ENCODE data around the gene ACTN1. TPM values are rescaled to one million over a fixed set of nuclear protein-coding genes. Genes with fewer than 3 reads are reported as not detected.

ACTN1 gene
- total and polyA plus RNA-seq, 10 of the 15 experiments (the other 5 are each of a cell fraction or from before 2014, with no cell fraction given), result 0.14 to 39.4 (median 2.6) TPM

DNA sequence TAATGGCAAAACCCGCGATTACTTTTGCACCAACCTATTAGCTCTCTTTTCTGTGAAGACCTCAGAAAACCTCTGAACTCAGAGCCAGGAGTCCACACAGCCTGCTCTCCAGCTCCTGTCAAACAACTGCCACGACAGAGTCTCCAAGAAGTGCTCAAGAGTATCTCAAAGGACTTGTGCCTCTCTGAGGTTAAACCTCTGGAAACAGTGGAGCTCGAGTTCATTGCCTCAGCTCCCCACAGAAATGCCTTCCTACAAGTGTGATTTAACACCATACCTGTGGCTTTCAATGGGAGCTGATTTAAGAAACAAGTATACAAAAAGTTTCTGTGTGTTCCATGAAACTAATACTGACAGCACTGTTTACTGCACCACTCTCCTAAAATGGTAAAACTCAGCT, 20.1 kb downstream of the ACTN1 start:
- 46% methylated on average over 4 of the region's 4 CpGs for WGBS (ENCODE audit: insufficient coverage, insufficient replicate concordance, low lambda C conversion rate, missing lambda C conversion rate)
- intact Hi-C loops (cut with micrococcal nuclease; ENCODE audit: unreplicated experiment) (no loop called here), in situ Hi-C loops (cut with MboI) (no loop called here)
- Histone ChIP-seq H3K4me1 (ENCODE audit: control insufficient read depth, insufficient read depth, low read length) (peaks cover 8% of the 10 kb centered on the region), H4K20me1 (ENCODE audit: control insufficient read depth, insufficient read depth) (no peaks in the 10 kb centered on the region), H3K9ac (ENCODE audit: control insufficient read depth, insufficient read depth, low read length) (no peak overlapping the region), H3K9me3 (replicated peaks; ENCODE audit: control insufficient read depth, insufficient read depth, low read length) (no peaks in the 10 kb centered on the region), H2AFZ (ENCODE audit: control insufficient read depth, low read depth, low read length) (no peak overlapping the region), H3K79me2 (ENCODE audit: control insufficient read depth, insufficient read depth, low read length) (no peaks in the 10 kb centered on the region), H3K36me3 (ENCODE audit: control insufficient read depth in 2 of 2, insufficient read depth in 2 of 2, low read length in 1 of 2) (no peaks in the 10 kb centered on the region; a peak in 1 of 4 replicates), H3K27me3 (replicated peaks in 1 of 2; ENCODE audit: control insufficient read depth in 2 of 2, insufficient read depth in 2 of 2, low read length in 1 of 2) (no peaks in the 10 kb centered on the region), H3K4me2 (ENCODE audit: control insufficient read depth, insufficient read depth) (no peak overlapping the region), H3K4me3 (no peak overlapping the region), H3K27ac (ENCODE audit: control insufficient read depth, insufficient read depth) (no peak overlapping the region)
- ChIA-PET SMC1A (ENCODE audit: uncharacterized antibody, unreplicated experiment) (interaction anchor here (0.6 to 1.5 kb wide), 5 partner anchors 9 to 134 kb away, joined by 3 to 4 read pairs (median 3); no protein-coding TSS in a partner anchor), CTCF (interaction anchor here (0.6 to 1.2 kb wide), 7 partner anchors 11 to 932 kb away, joined by 3 to 6 read pairs (median 3); no protein-coding TSS in a partner anchor), RAD21 (ENCODE audit: unreplicated experiment) (interaction anchor here (0.6 kb wide), 1 partner anchor 129 kb away, joined by 3 read pairs; no protein-coding TSS in a partner anchor), POLR2A (no interaction called here)
- FAIRE-seq, result no peak
- no peak for ATAC-seq
- no peak for DNase-seq (ENCODE audit: low read depth, low spot score)
- no peak for TF ChIP-seq NRF1 (conservative IDR thresholded peaks at IDR 0.05; ENCODE audit: low read depth, low read length)
- TF ChIP-seq JUND (IDR thresholded peaks at IDR 0.05; ENCODE audit: low read depth, low read length), result no peak
- BruUV-seq (replicated peaks), result no TSS peak

DNA sequence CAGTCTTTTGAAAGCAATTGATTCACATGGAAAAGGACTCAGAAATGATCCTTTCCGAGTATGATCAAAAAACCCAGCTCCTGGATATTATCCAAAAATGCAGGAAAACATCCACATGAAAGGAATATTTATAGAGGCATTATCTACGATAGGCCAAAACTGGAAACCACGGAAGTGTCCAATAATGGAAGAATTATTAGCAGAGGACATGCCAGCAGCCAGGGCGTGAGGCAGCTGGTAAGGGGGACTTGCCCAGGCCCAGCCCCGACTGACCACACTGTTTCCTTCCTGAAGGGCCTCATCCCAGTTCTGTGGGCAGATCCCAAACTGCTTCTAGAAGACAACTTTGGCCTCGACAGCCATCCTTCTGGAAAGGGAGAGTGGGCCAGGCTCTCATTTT, 20.5 kb downstream of the ACTN1 start:
- DNase-seq (ENCODE audit: low read depth, low spot score) (no peak), FAIRE-seq (no peak), ATAC-seq (no peak)
- intact Hi-C loops (cut with micrococcal nuclease; ENCODE audit: unreplicated experiment) (no loop called here), in situ Hi-C loops (cut with MboI) (no loop called here)
- CTCF ChIA-PET, result interaction anchor here (0.5 to 1.2 kb wide), 7 partner anchors 10 to 931 kb away, joined by 3 to 6 read pairs (median 3); no protein-coding TSS in a partner anchor
- no peaks in the 10 kb centered on the region for H3K9me3 ChIP-seq (replicated peaks; ENCODE audit: control insufficient read depth, insufficient read depth, low read length)
- H3K4me3 ChIP-seq, result no peak overlapping the region
- H3K4me2 ChIP-seq (ENCODE audit: control insufficient read depth, insufficient read depth), result no peak overlapping the region
- SMC1A ChIA-PET (ENCODE audit: uncharacterized antibody, unreplicated experiment), result interaction anchor here (0.9 to 1.5 kb wide), 4 partner anchors 10 to 134 kb away, joined by 3 to 4 read pairs (median 4); no protein-coding TSS in a partner anchor
- no peak overlapping the region for H3K9ac ChIP-seq (ENCODE audit: control insufficient read depth, insufficient read depth, low read length)
- 48% methylated on average over 6 of the region's 6 CpGs for WGBS (ENCODE audit: insufficient coverage, insufficient replicate concordance, low lambda C conversion rate, missing lambda C conversion rate)
- H3K4me1 ChIP-seq (ENCODE audit: control insufficient read depth, insufficient read depth, low read length), result peaks cover 8% of the 10 kb centered on the region
- no peaks in the 10 kb centered on the region for H4K20me1 ChIP-seq (ENCODE audit: control insufficient read depth, insufficient read depth)
- BruUV-seq (replicated peaks), result no TSS peak
- no peaks in the 10 kb centered on the region for H3K79me2 ChIP-seq (ENCODE audit: control insufficient read depth, insufficient read depth, low read length)
- no peak overlapping the region for H2AFZ ChIP-seq (ENCODE audit: control insufficient read depth, low read depth, low read length)
- RAD21 ChIA-PET (ENCODE audit: unreplicated experiment), result no interaction called here
- H3K36me3 ChIP-seq (ENCODE audit: control insufficient read depth in 2 of 2, insufficient read depth in 2 of 2, low read length in 1 of 2), result no peaks in the 10 kb centered on the region; a peak in 1 of 4 replicates
- POLR2A ChIA-PET, result no interaction called here
- no peak overlapping the region for H3K27ac ChIP-seq (ENCODE audit: control insufficient read depth, insufficient read depth)
- no peaks in the 10 kb centered on the region for H3K27me3 ChIP-seq (replicated peaks in 1 of 2; ENCODE audit: control insufficient read depth in 2 of 2, insufficient read depth in 2 of 2, low read length in 1 of 2)
- TF ChIP-seq JUND (IDR thresholded peaks at IDR 0.05; ENCODE audit: low read depth, low read length) (no peak), ETV6 (conservative IDR thresholded peaks at IDR 0.05 in 1 of 2, IDR thresholded peaks at IDR 0.05 in 1 of 2; ENCODE audit: borderline replicate concordance in 1 of 2, low read depth in 1 of 2) (no peak), ZNF207 (IDR thresholded peaks at IDR 0.05; ENCODE audit: borderline replicate concordance) (no peak), HDGF (IDR thresholded peaks at IDR 0.05) (no peak), NBN (IDR thresholded peaks at IDR 0.05) (no peak), EZH2 (IDR thresholded peaks at IDR 0.05; ENCODE audit: borderline replicate concordance, control insufficient read depth, low read depth, low read length) (no peak), HCFC1 (IDR thresholded peaks at IDR 0.05; ENCODE audit: low read length) (no peak), MEF2B (IDR thresholded peaks at IDR 0.05; ENCODE audit: partially characterized antibody, poor library complexity, severe bottlenecking) (no peak), MEF2A (IDR thresholded peaks at IDR 0.05; ENCODE audit: insufficient read depth, low read depth, low read length) (no peak), SUPT20H (IDR thresholded peaks at IDR 0.05; ENCODE audit: borderline replicate concordance, control insufficient read depth, low read depth, low read length) (no peak)
- TF ChIP-seq, protein P1, sequence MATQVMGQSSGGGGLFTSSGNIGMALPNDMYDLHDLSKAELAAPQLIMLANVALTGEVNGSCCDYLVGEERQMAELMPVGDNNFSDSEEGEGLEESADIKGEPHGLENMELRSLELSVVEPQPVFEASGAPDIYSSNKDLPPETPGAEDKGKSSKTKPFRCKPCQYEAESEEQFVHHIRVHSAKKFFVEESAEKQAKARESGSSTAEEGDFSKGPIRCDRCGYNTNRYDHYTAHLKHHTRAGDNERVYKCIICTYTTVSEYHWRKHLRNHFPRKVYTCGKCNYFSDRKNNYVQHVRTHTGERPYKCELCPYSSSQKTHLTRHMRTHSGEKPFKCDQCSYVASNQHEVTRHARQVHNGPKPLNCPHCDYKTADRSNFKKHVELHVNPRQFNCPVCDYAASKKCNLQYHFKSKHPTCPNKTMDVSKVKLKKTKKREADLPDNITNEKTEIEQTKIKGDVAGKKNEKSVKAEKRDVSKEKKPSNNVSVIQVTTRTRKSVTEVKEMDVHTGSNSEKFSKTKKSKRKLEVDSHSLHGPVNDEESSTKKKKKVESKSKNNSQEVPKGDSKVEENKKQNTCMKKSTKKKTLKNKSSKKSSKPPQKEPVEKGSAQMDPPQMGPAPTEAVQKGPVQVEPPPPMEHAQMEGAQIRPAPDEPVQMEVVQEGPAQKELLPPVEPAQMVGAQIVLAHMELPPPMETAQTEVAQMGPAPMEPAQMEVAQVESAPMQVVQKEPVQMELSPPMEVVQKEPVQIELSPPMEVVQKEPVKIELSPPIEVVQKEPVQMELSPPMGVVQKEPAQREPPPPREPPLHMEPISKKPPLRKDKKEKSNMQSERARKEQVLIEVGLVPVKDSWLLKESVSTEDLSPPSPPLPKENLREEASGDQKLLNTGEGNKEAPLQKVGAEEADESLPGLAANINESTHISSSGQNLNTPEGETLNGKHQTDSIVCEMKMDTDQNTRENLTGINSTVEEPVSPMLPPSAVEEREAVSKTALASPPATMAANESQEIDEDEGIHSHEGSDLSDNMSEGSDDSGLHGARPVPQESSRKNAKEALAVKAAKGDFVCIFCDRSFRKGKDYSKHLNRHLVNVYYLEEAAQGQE (IDR thresholded peaks at IDR 0.05; ENCODE audit: low read depth, low read length), result no peak

Measured in GM12878 (cell line).